Measurements from ENCODE around the gene NCOA5.

Gene NCOA5

DNA sequence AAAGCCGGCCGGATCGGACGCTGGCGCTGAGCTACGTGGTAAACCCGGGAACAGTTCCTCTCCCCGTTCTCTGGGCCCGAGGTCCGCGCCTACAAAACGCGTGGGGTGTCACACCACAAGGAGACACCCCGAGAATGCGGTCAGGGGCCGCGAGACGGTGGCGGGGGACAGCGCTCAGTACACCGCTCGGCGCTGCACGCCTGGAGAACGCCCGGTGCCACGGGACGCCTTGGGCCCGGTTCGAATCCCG lies 670 bp downstream of the NCOA5 start:
- DNase-seq, result no peak

DNA sequence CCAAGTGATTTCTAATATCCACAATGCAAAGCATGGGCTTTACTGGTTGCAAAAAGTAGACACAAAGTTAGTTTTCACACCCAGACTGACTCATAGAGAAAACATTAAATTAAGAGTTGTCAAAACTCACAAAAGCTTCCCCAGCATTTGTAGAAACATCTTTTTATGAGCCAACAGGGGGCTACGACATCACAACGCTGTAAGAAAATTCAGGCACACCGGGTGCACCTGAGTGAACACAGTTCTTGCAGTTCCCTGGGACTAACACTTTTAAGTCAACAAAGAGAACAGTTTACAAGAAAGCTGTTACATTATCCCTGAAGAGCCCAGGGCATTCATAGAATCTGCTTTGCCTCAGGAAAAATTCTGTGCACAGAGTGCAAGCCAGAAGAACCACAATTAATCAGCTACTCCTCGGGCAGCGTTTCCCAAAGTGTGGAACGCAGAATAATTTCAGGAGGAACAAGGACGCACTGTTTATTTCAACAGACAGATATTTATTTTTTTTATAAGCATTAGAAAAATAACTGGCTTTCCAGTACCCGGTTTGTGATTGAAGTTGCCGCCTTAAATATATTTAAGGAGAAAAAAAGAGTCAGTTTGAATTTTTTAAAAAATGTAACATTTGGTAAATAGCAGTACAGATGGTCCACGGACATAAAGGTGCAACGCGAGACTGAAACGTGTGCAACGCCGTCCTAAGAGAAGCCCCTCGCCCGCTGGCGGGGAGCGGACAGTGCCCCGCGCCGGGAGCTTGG lies 1.2 kb downstream of the NCOA5 start:
- no peak for DNase-seq

DNA sequence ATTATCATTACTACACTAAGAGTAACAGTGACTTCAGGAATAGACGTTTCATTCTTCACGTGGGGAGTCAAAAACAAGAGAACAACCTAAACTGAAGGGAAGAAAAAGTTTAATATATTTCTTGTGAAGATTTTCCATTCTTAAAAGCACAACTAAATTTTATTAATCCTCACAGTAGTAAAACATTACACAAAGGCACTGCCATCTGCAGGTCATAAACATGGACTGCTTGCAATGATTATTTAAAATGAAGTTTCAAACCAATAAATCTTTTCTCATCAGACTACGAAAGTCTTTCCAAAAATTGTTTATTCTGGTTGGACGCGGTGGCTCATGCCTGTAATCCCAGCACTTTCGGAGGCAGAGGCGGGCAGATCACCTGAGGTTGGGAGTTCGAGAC lies 2.6 kb downstream of the NCOA5 start:
- no peak for DNase-seq

DNA sequence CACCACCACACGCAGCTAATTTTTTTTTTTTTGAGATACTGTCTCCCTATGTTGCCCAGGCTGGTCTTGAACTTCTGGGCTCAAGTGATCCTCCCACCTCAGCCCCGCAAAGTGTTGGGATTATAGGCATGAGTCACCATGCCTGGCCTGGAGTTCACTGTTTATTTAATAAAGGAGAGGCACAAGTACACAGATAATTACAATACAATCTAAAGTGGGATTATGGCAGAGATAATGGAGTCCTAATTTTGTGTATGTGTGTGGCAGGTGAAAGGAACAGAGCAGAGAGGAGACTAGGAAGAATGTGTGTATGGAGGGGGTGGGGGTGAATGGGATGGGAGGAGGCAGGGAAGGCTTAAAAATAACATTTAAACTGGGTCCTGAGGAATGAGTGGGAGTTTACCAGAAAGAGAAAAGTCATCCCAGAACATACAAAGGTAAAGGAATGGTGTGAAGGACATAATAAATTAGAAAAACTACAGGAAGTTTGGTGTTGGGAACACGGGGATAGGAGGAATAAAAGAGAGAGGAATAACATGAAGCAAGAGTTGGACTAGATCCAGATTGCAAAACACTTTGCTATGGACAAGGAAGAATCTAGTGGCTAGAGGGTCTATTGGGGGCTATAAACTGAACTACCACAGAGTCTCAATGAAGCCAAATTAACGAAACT lies 4.4 kb downstream of the NCOA5 start:
- no peak for DNase-seq

DNA sequence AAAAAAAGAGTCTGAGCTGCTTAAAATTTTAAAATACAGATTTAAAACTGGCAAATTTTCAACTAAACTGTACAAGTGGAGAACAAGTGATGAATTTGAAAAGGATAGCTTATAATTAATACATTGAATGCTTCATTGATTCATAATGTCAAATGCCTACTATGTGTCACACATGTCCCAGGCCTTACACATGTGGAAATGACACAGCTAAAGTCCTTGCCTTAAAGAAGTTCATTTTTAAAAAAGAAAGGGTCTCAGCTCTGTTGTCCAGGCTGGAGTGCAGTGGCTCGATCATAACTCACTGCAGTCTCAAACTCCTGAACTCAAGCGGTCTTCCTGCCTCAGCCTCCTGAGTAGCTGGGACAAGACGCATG lies 5.0 kb downstream of the NCOA5 start:
- no peak for DNase-seq

DNA sequence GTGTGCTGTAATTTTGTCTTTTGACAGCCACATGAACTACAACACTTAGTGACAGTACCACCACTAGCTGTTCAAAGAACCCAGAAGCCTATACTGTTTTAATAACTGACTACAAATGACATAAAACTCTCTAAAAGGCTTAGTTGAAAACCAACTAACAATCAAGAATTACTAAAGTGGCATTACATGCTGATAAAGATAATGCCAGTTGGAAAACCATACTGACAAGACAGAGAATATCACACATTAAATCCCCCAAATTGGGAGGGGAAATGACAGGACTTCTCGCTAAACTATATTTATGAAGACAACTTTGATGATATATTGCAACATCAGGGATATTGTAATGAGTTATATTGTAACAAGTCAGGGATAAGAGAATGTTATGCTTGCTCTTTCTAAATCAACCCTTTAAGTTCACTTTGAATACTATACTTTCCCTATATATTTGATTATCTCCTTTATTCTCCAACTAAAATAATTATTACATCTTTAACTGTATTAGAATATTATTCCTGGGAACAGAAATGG lies 6.2 kb downstream of the NCOA5 start:
- DNase-seq, result no peak

DNA sequence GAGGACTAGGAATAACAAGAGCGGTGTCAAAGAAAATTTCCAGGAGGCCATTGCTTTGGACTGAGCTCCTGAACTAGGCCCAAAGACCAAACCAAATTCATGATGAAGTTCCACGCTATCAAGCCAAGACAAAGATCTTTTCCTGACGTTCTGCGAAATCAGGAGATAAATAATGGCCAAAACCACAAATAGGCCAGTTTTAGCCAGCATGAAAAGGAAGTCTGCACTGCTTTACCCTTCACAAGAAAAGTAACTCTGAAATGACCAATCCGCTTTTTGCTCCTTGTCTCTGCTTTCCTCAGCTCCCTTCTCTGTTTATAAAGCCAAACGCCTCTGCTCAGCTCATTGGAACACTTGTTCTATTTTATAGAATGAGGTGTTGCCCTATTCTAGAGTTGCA lies 6.7 kb downstream of the NCOA5 start:
- DNase-seq, result no peak

DNA sequence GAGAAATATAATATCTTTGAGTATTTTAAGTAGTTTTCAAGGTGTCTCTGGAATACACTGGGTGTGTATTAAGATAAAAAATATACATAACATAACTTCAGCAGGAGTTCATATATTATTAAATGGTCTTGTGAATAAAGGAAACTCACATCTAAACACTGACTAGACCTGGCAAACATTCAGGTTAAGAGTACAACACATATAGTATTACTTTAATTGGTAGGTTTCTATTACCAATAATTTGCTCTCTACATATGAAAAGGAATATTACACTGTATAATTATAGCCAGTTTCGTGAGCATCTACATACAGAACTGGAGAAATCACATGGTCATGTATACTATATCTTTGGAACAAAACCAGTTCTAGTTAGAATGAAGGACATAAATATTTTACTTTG lies 8.7 kb downstream of the NCOA5 start:
- DNase-seq, result no peak

DNA sequence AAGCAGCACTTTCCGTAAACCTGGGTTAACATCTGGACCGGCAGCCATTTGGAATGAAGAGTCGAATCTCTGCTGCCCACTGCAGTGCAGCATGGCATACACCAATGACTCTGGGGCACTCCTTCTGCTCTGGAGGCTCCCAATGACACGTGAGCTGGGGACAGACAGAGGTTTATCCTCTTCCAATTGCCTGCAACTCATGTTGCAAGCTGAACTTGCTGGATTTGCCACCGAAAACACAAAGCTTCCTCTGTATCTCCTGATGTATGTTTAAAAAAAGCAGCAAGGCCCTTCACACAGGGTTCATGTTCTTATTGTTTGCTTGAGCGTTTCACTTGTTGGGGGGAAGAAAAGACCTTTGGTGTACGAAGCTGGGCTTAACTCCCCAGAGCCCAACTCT lies 10.8 kb downstream of the NCOA5 start:
- no peak for DNase-seq

DNA sequence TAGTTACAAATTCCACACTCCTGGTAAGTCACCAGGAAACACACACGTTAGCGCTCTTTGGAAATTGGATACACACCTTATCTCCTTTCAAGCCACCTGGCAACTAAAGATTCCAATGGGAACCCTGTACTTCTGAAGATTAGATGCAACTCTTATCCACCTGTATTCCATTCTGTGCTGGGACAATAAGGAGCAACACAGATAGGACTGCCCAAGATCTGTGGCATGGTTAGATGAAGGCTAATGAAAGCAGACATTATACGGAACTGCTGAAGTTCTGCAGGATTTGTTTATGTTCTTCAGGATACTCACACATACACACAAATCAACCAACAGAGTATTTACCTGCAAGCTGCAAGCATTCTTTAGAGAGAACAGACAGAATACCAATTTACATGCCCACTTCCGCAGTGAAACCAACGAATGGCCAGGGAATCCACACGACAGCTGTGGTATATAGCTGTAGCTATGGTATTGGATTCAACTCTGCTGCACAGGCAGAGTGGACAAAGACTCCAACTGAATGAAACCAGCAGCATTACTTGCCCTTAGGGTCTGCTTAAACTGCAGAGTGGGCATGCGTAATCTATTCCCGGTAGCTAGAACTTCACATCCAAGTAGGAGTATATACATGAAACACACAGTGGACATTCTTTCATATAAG lies 12.0 kb downstream of the NCOA5 start:
- DNase-seq, result no peak

DNA sequence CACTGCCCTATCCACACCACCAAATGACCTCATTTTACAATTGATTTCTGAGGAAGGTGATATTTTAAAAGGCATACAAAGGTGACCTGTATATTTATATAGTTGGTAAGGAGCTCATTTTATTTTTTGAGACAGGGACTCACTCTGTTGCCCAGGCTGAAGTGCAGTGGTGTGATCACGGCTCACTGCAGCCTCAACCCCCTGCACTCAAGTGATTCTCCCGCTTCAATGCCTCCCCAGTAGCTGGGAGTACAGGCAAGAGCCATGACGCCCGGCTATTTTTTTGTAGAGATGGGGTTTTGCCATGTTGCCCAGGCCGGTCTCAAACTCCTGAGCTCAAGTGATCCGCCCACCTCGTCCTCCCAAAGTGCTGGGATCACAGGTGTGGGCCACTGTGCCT lies 13.0 kb downstream of the NCOA5 start:
- DNase-seq, result no peak

DNA sequence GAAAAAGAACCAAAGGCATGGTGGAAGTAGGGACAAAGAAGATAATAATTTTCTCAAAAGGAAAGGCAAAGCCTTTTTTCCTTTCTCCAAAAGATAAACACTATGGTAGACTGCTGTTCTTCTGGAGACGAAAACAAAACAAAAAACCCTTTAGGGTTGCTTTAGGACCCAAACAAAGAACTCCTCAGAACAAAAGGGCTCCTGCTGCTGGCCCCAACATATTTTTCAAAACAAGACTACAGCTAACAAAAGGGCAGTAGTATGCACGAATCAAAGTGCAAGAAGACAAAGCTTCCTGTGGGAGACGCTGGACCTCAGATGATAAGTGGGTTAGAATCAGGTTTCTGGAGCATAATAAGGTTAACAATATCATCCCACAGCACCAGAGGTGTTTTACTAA lies 15.8 kb downstream of the NCOA5 start:
- DNase-seq, result no peak

DNA sequence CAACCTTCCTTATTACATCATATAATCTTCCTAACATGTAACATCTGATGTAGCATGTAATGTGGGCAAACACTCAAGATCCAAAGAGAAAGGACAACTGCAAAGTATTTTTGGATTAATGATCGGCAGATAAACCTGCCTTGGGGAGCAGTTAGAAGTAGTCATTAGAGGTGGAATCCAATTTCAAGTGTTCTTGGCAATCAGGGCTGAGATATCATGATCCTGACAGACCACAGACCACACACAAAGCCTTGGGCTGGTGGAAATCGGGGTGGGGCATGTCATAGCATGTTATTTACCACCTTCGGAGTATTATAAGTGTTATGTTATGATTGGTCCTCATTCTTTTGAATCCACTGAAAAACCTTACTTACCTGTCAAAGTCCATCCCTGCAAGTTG lies 16.3 kb downstream of the NCOA5 start:
- no peak for DNase-seq

DNA sequence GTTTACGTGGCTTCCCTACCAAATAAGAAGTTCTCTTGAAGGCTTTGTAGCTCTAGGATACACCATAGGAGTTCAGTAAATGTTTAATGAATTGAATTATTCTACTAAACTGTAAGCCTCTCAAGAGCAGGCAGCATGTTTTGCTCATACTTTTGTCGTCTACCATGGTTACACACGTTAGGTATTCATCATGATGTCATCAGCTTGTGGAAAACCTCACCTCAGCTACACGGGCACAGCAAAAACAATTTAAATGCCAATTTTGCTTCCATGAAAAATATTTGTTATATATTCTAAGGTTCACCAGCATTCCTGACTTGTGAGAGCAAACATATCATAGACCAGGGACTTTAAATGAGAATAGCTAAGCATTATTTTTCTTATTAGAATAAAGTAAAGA lies 16.7 kb downstream of the NCOA5 start:
- no peak for DNase-seq

DNA sequence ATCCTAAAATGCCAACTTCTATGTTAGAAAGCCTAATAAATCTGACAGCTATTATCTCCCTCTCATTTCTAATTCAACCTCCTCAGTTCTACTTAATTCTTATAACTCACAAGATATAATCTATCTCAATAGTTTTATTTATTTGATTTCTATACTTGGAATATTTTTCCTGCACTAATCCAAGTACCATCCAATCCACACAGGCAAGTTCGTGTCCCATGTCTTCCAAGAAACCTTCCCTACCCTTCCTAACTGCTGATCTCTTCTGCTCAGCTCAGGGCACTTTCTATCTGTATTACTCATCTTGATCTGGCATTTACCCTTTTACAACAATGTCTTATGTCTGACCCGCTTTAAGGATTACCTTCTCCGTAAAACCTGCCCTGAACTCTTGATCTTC lies 18.2 kb downstream of the NCOA5 start:
- no peak for DNase-seq

DNA sequence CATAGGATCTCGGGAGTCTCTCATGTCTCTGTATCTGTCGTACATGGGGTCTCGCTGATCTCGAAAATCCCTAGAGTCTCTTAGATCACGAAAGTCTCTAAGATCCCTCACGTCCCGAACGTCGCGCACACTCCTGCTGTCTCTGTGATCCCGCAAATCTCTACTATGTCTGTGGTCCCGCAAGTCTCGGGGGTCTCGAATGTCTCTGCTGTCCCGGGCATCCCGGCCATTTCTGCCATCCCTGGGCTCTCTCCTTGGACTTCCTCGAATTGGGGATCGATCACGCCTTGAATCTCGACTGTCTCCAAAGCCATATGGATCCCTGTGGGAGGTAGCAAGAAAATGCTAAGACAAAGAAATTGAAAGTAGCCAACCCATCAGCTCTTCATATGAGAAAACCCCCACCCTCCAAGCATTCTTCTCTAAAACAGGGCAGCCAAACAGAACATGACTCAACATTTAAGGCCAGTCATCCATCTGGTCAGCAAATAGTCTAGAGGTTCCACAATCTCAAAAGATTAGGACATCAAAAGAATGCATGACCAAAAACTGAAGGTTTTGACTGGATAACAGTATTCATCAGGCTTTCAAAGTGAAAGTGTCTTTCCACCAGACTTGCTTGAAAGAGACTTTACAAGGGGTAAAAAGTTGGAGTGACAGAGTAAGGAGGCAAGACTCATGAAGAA lies 19.4 kb downstream of the NCOA5 start:
- DNase-seq, result no peak

DNA sequence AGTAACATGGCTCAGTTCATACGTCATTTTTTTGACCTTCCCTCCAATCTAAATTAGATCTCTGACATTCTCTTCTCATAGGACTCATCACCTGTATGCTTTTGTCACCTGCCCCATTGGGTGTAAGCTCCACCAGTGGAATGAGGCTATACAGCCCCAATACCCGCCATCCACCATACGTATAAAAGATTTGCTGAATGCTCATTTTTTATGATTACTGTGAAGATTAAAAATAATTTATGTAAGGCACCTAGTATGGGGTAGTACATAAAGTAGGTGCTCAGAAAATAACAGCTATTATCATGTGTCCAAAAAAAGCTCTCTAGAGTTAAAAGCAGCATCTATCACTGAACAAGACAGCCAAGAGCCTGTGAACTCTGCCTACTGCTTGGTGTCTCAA lies 24.1 kb downstream of the NCOA5 start:
- DNase-seq, result no peak

DNA sequence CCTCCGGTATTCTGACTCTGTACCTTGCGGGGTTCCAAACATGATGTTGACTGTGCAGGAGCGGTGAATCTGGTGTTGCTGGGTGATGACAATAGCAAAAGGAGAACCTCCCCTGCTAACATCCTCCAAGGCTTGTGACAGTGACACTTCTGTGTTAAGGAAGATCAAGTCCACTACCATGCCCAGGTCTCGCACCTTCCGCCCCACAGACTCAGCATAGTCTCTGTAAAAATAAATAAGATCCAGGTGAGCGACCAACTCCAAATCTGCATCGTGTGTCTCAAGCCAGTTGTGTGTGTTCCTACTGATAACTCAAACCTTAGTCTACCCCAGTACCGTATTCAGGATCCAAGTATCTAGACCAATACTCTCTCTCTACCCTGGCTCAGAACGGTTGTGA lies 24.8 kb downstream of the NCOA5 start:
- no peak for DNase-seq

DNA sequence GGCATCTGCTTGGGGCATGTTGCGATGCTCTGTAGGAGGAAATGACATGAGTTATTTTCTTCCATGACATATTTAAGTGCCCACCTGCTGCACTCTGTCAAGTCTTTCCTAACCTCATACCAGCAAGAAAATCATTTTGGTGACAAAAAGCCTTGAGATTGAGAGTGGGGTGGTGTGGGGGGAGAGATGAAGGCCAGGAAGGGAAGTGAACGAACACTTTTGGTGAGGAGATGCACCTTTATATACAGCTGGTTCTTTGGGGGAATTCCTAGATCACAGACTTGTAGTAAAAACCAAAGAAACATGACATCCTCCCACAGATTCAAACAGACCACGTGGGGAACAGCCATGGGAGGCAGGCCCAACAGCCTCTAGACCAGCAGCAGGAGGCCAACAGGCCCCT lies 26.1 kb downstream of the NCOA5 start:
- no peak for DNase-seq

DNA sequence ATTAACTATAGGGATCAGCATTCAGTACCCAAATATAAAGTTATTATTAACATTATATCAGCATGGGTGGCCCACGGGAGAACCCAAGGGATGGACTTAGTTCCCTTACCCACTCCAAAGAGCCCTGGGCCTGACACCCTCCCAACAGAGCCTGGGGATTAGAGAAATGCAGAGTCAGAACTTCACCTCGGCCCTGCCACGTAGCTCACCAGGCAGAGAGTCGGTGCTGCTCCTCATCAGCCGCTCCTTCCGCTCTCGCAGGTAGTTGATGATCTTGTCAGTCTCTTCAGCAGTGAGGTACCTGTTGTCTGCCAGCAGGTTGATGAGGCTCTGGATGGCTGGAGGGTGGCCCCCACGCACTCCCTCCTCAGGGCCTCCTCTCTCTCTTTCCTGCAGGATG lies 26.6 kb downstream of the NCOA5 start:
- DNase-seq, result no peak

DNA sequence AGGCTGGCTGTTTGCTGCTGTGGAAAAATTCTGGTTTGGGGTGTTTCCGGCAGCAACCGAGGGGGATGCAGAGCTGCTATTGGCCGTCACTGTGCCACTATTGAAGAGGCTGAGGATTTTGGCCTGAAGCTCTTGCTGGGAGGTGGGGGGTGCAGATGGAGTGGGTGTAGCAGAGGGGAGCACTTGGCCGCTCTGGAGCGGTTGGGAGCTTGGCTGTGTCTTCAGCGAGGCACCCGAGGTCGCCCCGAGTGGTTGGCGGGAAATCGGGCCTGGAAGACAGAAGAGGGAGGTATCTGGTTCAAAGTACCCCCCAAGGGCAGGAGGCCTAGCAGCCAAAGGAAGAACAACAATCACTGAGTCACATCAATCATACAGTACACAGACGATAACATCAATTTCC lies 27.1 kb downstream of the NCOA5 start:
- no peak for DNase-seq

DNA sequence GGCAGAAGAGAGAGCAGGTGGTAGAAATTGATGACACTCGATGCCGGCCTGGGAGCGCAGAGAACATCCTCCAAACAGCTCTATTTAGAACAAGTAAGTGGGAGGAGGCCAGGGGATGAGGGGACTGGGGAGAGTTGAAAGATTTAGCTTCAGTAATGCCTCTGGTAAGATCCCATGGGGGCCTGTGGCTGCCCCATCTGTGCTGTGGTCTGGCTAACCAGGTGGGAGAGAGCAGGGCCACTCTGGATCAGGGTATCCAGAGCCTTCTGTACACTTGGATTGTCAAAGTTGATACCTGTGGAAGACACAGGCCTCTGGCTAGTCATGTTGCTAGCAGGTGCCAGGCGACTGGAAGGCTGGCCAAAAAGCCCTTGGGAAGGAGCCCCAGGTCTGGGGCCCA lies 27.6 kb downstream of the NCOA5 start:
- no peak for DNase-seq

DNA sequence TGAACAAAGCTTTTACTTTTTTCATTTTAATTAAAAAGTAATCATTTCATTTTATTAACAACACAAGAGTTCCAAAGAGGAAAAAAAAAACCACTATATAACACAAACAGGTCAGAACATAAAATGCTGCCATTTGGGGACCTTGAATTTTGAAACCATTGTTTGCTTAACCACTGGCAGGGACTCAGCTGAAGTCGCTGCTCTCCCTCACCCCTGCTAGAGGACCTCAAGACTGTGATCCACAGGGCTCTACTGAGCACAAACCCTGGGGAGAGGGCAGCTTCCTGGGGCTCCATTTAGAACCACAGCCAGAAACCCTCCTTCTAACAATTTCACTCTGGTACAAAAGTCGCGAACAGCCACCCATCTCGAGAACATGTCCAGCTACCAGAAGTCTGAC lies 28.8 kb downstream of the NCOA5 start:
- no peak for DNase-seq

DNA sequence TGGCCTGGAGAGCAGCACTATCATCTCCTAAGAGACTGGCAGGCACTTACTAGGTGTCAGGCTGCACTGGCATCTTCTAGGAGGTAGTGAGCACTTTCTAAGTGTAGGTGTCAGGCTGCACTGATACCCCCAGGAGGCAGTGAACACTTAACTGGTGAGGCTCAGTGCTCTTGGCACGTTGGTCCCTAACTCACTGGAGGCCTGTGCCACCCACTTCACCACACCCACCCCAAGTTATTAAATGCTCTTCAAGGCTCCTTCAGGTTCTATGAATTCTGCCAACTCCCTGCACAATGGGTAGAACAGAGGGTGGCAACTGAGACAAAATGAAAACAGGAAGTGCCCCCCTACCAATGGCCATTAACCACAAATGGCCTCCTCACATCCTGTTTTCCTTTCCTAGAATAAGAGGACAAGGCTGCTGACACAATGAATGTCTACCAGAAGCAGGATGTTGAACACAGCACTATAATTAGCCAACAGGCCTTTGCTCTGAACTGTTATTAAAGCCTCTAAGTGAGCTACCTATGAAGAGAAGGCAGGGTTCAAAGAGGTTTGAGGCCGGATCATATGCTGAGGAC lies 29.4 kb downstream of the NCOA5 start:
- DNase-seq, result no peak

Data from T1000 (cell line).